ENCODE data around the gene PLXNA2.

Gene PLXNA2

DNA sequence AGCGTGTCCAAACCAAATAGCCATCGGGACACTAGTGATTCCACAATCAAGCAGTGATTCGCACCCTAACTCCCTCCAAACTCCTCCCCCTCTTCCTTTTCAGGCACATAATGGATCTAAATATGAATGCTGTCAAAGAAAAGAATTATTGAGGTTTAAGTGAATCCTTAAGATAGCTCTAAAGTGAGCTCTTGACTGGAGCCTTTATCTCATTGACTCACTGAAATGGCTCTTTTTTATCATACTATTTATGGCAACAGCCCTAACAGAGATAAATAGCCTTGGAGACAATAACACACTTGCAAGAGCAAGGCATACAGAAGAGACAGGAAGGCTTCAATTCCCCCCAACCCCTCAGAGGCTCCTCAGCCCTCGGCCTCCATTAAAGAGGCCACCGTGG is 143.3 kb downstream of the PLXNA2 start:
- no peak overlapping the region for H3K4me3 ChIP-seq (ENCODE audit: low read length)
- TF ChIP-seq ZNF274 (IDR thresholded peaks at IDR 0.05; ENCODE audit: low read depth, low read length), result no peak

DNA sequence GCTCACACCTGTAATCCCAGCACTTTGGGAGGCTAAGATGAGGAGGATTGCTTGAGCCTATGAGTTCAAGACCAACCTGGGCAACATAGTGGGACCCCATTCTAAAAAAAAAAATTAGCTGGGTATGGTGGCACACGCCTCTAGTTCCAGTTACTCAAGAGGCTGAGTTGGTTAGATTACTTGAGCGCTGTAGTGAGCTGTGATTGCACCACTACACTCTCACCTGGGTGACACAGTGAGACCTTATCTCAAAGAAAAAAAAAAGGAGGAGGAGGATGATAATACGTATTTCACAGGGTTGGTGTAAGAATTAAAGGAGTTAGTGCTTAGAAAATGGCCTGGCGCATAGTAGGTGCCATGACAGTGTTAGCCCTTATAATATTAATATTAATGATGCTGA is 144.1 kb downstream of the PLXNA2 start:
- TF ChIP-seq ZNF274 (IDR thresholded peaks at IDR 0.05; ENCODE audit: low read depth, low read length), result no peak
- no peak overlapping the region for H3K4me3 ChIP-seq (ENCODE audit: low read length)

DNA sequence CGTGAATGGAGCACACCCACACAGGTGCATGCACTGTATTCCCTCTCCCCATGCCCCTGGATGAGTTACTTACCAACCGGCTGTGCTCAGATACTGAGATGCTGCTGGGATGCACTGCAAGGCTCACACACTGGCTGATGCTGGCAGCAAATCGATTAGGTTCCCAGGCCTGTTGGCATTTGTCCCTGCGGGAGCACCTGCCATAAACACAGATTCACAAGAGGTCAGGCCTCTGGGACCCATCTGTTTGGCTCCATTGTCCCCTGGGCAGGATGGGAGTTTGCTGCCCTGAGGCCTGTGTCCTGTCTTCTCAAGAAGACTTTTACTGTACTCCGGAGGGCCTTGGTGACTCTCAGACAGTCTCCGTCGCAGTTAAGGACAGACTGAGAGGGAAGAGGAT is 145.4 kb downstream of the PLXNA2 start:
- TF ChIP-seq ZNF274 (IDR thresholded peaks at IDR 0.05; ENCODE audit: low read depth, low read length), result no peak

DNA sequence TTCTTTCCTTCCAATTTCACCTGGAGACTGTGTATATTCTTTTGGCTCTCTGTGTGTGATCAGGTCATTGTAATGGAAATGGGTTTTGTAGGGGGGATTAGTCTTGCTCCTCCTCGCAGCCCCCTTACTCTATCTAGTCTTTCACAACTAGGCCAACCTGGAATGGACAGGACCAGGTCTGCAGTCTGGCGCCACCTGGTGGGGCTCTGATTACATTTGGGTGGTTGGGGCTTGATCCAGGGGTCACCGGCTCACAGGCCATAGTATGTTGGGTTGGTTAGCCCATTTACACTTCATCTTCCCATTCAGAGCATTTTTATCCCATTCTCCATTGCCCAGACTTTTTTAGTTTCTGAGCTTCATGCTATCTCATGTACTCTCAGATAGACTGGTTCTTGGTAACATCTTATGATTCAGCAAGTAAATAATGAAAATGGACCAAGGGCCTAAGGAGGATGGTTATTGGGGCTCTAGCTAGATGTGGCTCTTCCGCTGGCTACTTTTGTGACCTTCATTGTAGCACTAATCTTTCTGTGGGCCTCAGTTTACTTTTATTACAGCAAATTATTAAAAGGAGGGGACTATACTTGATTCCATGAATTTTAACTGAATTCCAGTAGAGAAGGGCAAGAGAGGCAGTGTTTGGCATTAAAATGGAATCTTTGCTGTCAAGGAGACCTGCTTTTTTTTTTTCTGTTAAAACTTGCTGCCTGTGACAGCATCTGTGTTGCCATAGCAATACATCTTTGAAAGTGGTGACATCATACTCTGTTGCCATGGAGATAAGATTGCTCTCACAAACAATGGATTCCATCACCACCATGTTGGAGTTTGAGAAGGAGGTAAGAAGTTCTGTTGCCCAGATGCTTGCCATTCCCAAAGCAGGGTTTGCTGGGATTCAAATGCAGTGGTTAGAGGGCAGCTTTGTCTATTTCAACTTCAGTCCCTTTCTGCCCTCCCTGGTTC is 150.1 kb downstream of the PLXNA2 start:
- TF ChIP-seq ZNF274 (IDR thresholded peaks at IDR 0.05; ENCODE audit: low read depth, low read length), result no peak
- no peak overlapping the region for H3K4me3 ChIP-seq (ENCODE audit: low read length)

More for the DNA sequence above, 145.4 kb downstream of the PLXNA2 start:
- no peak overlapping the region for H3K4me3 ChIP-seq (ENCODE audit: low read length)

DNA sequence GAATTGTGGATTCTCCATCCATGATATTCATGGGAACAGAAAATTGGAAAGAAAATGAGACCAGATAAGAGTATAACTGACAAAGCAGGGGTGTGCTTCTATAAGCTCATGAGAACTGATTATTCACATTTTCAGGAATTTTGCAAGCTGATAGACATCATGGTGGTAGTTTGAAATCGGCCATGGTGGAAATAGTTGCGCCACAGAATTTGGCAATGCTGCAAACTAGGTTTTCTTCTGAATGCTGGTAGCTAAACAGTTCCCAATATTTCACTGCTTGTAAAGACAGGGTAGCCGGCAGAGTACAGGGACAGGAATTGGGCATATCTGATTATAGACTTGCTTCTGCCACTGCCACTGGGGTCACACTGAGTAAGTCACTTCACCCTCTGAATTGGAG is 151.1 kb downstream of the PLXNA2 start:
- TF ChIP-seq ZNF274 (IDR thresholded peaks at IDR 0.05; ENCODE audit: low read depth, low read length), result no peak
- H3K4me3 ChIP-seq (ENCODE audit: low read length), result no peak overlapping the region

DNA sequence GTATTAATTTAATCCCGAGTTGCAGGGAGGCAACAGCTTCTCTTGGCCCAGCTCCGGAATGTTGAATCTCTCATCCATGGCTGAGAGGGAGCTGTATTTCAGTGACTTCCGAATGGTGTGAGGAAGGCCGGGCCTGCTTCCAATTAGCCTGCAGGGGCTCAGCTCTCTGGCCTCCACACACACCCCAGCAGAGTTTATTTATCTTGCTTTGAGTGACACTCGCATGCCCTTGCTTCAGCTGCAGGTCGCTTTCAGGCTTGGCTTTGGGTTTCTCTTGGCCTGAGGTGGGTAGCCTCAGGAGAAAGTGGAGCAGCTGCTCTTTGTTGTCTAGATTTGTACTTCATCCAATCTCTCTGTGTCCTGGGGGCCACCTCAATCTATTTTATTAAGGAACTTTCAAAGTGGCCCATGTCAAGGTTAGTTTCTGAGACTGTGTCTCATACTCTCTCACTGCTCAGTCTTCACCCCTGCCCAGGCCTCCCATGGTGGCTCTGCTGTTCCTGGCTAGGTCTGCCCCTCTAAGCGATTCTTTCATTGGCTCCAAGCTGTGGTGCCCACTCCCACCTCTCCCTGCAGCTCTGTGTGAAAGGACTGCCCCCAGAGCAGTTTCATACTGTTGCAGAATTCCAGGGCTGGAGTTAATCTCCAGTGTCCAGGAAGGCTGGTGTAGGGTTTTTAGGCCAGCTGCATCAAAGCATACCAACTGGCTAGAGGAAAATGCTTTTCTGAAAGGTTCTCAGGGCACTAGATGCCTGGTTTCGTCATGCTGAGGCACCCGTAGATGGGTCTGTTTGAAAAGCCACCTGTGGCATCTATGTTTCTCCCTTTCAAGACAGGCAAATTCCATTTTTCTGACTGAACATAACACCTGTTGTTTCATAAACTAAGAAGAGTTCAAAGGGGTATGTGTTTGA is 153.5 kb downstream of the PLXNA2 start:
- H3K4me3 ChIP-seq (ENCODE audit: low read length), result no peak overlapping the region
- TF ChIP-seq ZNF274 (IDR thresholded peaks at IDR 0.05; ENCODE audit: low read depth, low read length), result no peak

DNA sequence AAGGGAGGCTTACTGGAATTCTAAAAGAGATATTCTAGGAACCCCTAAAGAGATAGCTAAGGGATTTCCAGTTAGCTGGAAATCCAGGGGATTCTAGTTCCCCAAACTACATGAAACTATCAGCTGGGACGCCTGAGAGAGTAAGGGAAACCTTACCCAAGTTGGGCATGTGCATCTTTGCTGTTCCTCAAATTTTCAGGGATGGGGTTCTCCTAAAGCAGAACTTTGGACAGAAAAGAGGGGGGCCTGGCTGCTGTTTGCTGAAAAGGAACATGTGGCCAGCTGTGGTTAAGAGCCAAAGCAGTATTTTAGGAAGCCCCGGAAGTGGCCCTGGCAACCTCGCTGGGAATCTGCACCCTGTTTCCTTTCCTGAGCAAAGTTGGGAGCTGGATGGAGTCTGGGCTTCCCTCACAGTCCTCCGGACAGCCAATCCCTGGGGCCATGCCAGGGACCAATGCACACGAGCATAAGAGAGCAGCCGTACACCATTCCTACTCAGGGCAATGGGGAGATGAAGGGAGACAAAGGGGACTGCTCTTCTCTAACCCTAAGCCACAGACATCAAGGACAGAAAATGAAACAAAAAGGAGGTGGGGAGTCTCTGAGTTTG is 154.3 kb downstream of the PLXNA2 start:
- TF ChIP-seq ZNF274 (IDR thresholded peaks at IDR 0.05; ENCODE audit: low read depth, low read length), result no peak
- no peak overlapping the region for H3K4me3 ChIP-seq (ENCODE audit: low read length)

DNA sequence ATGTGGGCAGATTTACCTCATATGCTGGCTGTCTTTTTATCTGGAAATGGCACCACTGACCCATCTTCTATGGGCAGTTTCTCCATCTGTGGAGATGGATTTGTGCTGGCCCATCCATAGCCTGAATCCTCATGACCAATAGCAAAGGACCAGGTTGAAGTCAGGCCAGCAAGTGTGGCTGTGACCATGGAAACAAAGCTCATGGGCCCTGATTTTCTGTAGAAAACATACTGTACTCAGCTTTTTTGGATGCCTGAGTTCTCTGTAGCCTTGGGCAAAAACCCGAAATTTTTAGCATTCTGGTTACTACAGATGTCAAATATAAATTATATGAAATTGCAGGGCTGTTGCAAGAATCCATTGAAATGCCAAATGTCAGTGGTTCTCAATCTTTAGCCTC is 155.0 kb downstream of the PLXNA2 start:
- no peak overlapping the region for H3K4me3 ChIP-seq (ENCODE audit: low read length)
- no peak for TF ChIP-seq ZNF274 (IDR thresholded peaks at IDR 0.05; ENCODE audit: low read depth, low read length)

DNA sequence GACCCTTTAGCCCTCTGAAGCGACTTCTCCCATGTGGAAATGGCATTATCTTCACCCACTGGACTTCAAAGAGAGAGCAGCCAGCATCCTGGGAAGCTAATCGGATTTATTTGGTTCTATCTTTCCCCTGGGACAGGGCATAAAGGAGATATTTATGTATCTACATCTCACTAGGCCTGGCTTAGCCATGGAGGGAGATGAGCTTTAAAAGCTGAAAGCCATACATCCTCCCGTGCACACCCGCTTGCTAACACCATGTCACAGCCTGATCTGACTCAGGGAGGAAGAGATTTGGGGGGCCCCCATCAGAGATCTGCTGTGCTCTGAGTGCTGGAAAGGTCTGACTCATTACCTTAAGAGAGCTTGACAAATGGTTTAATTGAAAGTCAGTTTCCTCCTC is 155.9 kb downstream of the PLXNA2 start:
- H3K4me3 ChIP-seq (ENCODE audit: low read length), result no peak overlapping the region
- no peak for TF ChIP-seq ZNF274 (IDR thresholded peaks at IDR 0.05; ENCODE audit: low read depth, low read length)

DNA sequence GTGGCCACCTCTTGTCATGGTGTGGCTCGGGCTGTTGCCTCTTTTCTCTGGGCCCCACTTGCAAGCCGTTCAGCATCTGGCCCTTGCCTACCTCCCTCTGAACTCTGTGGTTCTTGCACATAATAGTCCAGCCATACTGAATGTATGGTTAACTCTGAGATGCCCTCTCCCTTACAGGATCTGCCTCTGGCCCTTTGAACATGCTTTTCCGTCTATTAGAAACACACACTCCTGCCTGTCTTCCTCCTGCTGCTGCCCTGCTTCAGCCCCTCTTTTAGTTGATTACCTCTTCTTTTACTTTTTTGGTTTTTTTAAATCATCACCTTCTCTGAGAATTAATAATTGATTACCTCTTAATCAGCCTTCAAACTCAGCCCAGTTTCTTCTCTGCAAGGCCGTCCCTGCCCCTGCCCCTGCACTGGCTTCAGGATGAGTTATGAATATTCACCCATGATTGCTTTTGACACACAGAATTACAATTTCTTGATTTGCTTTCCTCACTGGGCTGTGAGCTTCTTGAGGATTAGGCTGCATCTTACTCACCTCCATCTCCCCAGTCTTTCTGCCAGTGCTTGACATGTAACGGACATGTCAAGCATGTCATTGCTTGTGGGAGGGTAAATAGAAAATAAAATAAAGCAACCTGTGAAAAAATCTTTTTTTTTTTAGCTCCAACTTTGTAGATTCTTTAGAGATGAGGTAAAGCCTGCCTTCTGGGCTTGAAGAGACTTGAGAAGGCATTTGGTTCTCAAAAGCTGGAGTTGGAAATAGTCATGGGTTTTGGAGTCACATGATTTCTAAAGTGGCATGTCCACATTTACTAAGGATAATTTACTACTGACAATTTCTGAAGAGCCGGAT is 158.3 kb downstream of the PLXNA2 start:
- TF ChIP-seq ZNF274 (IDR thresholded peaks at IDR 0.05; ENCODE audit: low read depth, low read length), result no peak
- H3K4me3 ChIP-seq (ENCODE audit: low read length), result peak overlapping the region; percentile 9; the same call in 1 of the 2 replicates

DNA sequence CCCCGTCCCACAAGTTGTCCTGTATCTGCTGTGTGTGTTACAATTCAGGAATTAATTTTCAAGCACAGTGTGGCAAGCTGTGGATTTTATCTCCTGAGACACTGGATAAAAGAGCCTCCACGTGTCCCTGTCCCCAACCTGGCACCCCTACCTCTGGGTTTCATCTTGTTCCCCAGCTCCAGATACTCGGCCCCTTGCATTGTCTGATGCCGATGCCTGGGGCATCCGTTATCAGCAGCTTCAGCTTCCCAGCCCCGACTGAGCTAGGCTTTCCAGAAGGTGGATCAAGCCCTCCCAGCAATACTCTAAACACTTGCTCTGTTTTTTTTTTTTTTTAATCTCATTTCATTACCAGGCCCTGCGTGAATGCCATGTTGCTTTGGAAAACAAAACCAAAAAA is 159.4 kb downstream of the PLXNA2 start:
- no peak for TF ChIP-seq ZNF274 (IDR thresholded peaks at IDR 0.05; ENCODE audit: low read depth, low read length)
- H3K4me3 ChIP-seq (ENCODE audit: low read length), result no peak overlapping the region

DNA sequence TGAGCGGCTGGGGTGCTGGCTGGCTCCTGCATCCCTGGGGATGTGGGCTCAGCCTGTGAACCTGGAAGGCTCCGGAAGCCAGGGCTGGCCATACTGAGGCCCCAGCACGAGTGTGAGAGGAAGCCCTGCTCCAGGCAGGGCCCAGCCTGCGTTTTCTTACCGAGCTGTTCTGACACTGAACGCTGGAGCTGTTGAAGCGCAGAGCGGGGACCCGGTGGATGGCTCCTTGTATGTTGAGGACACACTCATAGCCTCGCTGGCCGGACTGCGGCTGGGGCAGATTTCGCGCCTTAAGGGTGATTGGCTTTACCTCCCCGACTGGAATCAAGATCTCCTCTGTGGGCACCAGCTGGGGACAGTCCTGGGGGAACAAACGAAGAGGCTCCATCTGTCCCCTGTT is 160.0 kb downstream of the PLXNA2 start:
- TF ChIP-seq ZNF274 (IDR thresholded peaks at IDR 0.05; ENCODE audit: low read depth, low read length), result no peak
- H3K4me3 ChIP-seq (ENCODE audit: low read length), result no peak overlapping the region

DNA sequence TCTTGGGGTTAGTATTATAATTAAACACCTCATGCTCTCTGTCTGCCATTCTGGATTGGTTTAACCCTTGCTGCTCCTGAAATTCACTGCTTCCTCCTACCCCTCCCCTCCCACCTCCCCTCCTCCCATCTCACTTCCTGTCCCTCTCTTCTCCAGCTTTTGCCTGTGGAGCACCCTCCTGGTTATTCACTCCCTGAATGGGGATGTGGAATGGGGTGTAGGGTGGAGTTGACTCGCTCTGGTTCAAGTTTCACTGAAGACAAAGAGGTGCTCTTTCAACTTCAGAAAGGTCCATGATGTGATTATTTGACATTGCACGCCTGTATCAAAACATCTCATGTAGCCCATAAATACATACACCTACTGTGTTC is 160.5 kb downstream of the PLXNA2 start:
- no peak for TF ChIP-seq ZNF274 (IDR thresholded peaks at IDR 0.05; ENCODE audit: low read depth, low read length)
- H3K4me3 ChIP-seq (ENCODE audit: low read length), result no peak overlapping the region

All from GM08714 (cell line).